ENCODE data around the gene CTCF.

Gene CTCF

DNA sequence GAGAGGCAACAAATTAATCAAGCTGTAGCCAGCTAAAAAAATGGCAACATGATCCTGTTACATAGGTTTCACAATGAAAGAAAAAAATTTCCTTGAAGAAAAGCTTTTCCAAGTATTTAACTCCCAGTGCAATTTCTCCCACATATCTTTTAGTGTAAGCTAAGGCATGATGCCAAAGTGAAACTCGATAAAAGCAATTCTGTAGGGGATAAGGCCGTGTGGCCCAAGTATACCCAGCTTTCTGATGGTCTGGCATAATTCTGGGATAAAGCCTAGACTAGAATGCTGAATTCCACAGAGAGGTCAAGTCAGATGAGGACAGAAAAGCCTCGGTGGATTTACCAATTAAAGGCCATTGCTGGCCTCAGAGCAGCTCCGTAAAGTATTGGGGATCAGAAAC lies 36.2 kb downstream of the CTCF start:
- DNase-seq = no peak
- Mint-ChIP-seq H3K27me3 (ENCODE audit: low read depth, poor library complexity) (no peaks in the 10 kb centered on the region), H3K4me3 (no peak overlapping the region), H3K36me3 (ENCODE audit: low read depth) (peaks cover 20% of the 10 kb centered on the region), H3K9me3 (no peaks in the 10 kb centered on the region), H3K27ac (peak overlapping the region; percentile 49), H3K4me1 (peaks cover 42% of the 10 kb centered on the region)
- TF ChIP-seq CTCF (IDR thresholded peaks at IDR 0.05) = no peak

GRCh38 chr16:67605641-67606040 lies 43.3 kb downstream of the CTCF start:
- H3K36me3 Mint-ChIP-seq (ENCODE audit: low read depth) = peaks cover 25% of the 10 kb centered on the region
- no peak for DNase-seq
- H3K27ac Mint-ChIP-seq = peak overlapping the region; percentile 92
- peaks cover 26% of the 10 kb centered on the region for H3K4me1 Mint-ChIP-seq
- no peaks in the 10 kb centered on the region for H3K27me3 Mint-ChIP-seq (ENCODE audit: low read depth, poor library complexity)
- no peaks in the 10 kb centered on the region for H3K9me3 Mint-ChIP-seq
- TF ChIP-seq CTCF (IDR thresholded peaks at IDR 0.05) = no peak
- no peak overlapping the region for H3K4me3 Mint-ChIP-seq

- Mint-ChIP-seq H3K4me1 (peaks cover 16% of the 10 kb centered on the region), H3K4me3 (no peak overlapping the region), H3K9me3 (no peaks in the 10 kb centered on the region)
Measured at GRCh38 chr16:67606632-67607031, 44.3 kb downstream of the CTCF start.

GRCh38 chr16:67608364-67608763 lies 46.0 kb downstream of the CTCF start:
- H3K27ac Mint-ChIP-seq = no peak overlapping the region
- peaks cover 15% of the 10 kb centered on the region for H3K4me1 Mint-ChIP-seq
- no peak for TF ChIP-seq CTCF (IDR thresholded peaks at IDR 0.05)
- H3K36me3 Mint-ChIP-seq (ENCODE audit: low read depth) = peaks cover 39% of the 10 kb centered on the region
- H3K4me3 Mint-ChIP-seq = no peak overlapping the region
- no peaks in the 10 kb centered on the region for H3K27me3 Mint-ChIP-seq (ENCODE audit: low read depth, poor library complexity)
- no peaks in the 10 kb centered on the region for H3K9me3 Mint-ChIP-seq
- DNase-seq = no peak

More at GRCh38 chr16:67606632-67607031, 44.3 kb downstream of the CTCF start:
- H3K36me3 Mint-ChIP-seq (ENCODE audit: low read depth) = peaks cover 31% of the 10 kb centered on the region
- peak overlapping the region; percentile 62 for H3K27ac Mint-ChIP-seq
- no peak for DNase-seq
- no peak for TF ChIP-seq CTCF (IDR thresholded peaks at IDR 0.05)
- H3K27me3 Mint-ChIP-seq (ENCODE audit: low read depth, poor library complexity) = no peaks in the 10 kb centered on the region

DNA sequence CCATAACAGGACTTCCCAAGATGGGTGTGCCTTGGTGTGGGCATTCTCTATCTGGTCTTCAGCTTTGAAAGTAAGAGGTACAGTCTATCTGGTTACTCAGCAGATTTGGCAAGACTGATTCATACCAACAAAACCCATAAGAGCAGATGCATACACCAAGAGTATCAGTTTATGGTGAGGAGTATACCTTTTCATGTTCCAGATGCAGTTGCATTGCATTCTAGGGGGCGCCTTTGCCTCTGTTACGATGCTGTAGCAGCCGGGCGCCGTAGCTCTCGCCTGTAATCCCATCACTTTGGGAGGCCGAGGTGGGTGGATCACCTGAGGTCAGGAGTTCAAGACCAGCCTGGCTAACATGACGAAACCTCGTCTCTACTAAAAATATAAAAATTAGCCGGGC lies 51.5 kb downstream of the CTCF start:
- peak; percentile 7 for DNase-seq
- peaks cover 2% of the 10 kb centered on the region for H3K27me3 Mint-ChIP-seq (ENCODE audit: low read depth, poor library complexity)

More for the DNA sequence above, 51.5 kb downstream of the CTCF start:
- H3K36me3 Mint-ChIP-seq (ENCODE audit: low read depth) = peaks cover 63% of the 10 kb centered on the region
- H3K4me3 Mint-ChIP-seq = no peak overlapping the region
- no peak for TF ChIP-seq CTCF (IDR thresholded peaks at IDR 0.05)
- H3K9me3 Mint-ChIP-seq = no peaks in the 10 kb centered on the region
- H3K4me1 Mint-ChIP-seq = no peaks in the 10 kb centered on the region
- no peak overlapping the region for H3K27ac Mint-ChIP-seq

Data from nephron progenitor cell (in vitro differentiated cells).